ENCODE data around the gene LOXL3. TPM values are rescaled to one million over a fixed set of nuclear protein-coding genes. Genes with fewer than 3 reads are reported as not detected.

The LOXL3 gene
- total and polyA plus RNA-seq, 2 donors (not counting 1 experiment from before 2014, with no cell fraction given) = 0.97 to 1.2 TPM

DNA sequence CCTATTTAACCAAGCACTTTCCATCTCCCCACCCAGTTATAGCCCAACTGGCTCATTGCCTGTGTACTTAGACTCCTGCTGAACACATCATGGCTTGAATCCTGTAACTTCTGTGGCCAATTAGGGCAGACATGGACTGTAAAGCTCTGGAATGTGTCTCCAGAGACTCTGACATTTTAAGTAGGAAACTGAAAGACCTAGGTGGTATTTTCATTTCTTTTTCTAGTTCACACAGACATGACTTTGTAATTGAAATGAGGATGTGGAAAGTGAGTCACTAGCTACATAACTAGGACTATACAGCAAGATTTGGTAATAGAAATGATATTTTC, 13.0 kb upstream of the LOXL3 start:
- Histone ChIP-seq H2AFZ (ENCODE audit: insufficient read depth, low read depth, low read length, poor library complexity, severe bottlenecking) (no peak overlapping the region), H3K27ac (ENCODE audit: low read length in 2 of 2) (no peak overlapping the region), H3K4me1 (ENCODE audit: control insufficient read depth in 2 of 2, insufficient read depth in 2 of 2, low read length in 2 of 2) (peaks cover 18 to 22% of the 10 kb centered on the region in 2 donors), H4K20me1 (ENCODE audit: control insufficient read depth, insufficient read depth, low read length, poor library complexity, severe bottlenecking) (no peaks in the 10 kb centered on the region), H3K9ac (ENCODE audit: low read length) (no peak overlapping the region), H3K79me2 (ENCODE audit: control insufficient read depth, insufficient read depth, low read length) (peaks cover 4% of the 10 kb centered on the region), H3K4me3 (ENCODE audit: control extremely low read depth in 1 of 5, extremely low read depth in 1 of 5, insufficient read depth in 1 of 5, low read depth in 2 of 5, low read length in 4 of 5) (no peak overlapping the region), H3K9me3 (ENCODE audit: control extremely low read depth in 1 of 3, control insufficient read depth in 2 of 3, insufficient read depth in 1 of 3, low read length in 2 of 3) (peaks cover 0 to 3% (median 0%) of the 10 kb centered on the region in 3 donors), H3K27me3 (replicated peaks in 1 of 4; ENCODE audit: control extremely low read depth in 1 of 4, control insufficient read depth in 3 of 4, insufficient read depth in 4 of 4, low read length in 3 of 4) (no peaks in the 10 kb centered on the region), H3K36me3 (replicated peaks in 1 of 2; ENCODE audit: control extremely low read depth in 1 of 2, control insufficient read depth in 1 of 2, extremely low read depth in 1 of 2, insufficient read depth in 2 of 2, low read length in 1 of 2) (no peaks in the 10 kb centered on the region), H3K4me2 (replicated peaks; ENCODE audit: low read depth, low read length, poor library complexity, severe bottlenecking) (no peak overlapping the region)
- ChIA-PET POLR2A (interaction anchor here (1.2 kb wide), 1 partner anchor 11 kb away, joined by 3 read pairs; no protein-coding TSS in a partner anchor), CTCF (interaction anchor here (1.3 to 1.7 kb wide), 2 partner anchors 19 to 35 kb away, joined by 3 to 4 read pairs; no protein-coding TSS in a partner anchor)
- Mint-ChIP-seq H3K27me3 (no peaks in the 10 kb centered on the region), H3K9me3 (ENCODE audit: insufficient read depth) (no peaks in the 10 kb centered on the region), H3K4me1 (no peaks in the 10 kb centered on the region), H3K27ac (no peak overlapping the region), H3K4me3 (no peak overlapping the region)
- TF ChIP-seq EZH2 (IDR thresholded peaks at IDR 0.05; ENCODE audit: borderline replicate concordance, insufficient read depth, low read depth, low read length, poor library complexity, severe bottlenecking) = no peak
- no peak for TF ChIP-seq CTCF (IDR thresholded peaks at IDR 0.05)
- no peak for ATAC-seq (ENCODE audit: low read depth)
- intact Hi-C loops (cut with micrococcal nuclease) = no loop called here
- DNase-seq = no peak

DNA sequence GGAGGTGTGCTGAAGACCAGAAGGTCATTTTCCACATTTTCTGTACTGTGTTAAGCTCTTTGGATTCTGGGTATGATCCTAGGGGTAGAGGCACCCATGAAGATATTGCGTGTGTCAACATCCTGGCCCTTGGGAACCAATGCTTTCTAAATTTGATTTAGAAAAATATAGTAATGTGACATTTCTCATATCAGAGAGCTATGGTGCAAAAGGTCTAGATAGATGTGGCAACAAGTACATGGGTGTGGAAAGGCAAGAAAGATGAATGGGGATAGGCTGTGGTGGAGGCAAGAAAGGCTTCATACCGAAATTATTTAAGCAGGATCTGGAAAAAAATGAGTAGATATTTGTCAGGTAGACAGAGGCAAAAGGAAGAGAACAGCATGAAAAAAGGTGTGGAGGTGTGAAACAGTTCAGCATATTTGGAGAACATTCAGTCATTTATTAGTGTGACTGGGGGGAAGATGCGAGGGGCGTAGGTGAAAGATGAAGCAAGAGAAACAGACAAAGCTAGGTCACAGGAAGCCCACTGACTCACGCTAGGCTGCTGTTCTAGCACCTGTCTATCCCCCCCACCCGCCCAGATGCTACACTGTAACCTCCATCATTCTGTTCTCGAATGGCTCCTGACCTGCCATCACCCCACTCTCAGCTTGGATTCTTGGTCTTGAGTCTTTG, 12.5 kb upstream of the LOXL3 start:
- no peaks in the 10 kb centered on the region for H3K9me3 Mint-ChIP-seq (ENCODE audit: insufficient read depth)
- no peaks in the 10 kb centered on the region for H3K36me3 ChIP-seq (replicated peaks in 1 of 2; ENCODE audit: control extremely low read depth in 1 of 2, control insufficient read depth in 1 of 2, extremely low read depth in 1 of 2, insufficient read depth in 2 of 2, low read length in 1 of 2)
- H3K4me3 Mint-ChIP-seq = no peak overlapping the region
- H3K4me1 Mint-ChIP-seq = no peaks in the 10 kb centered on the region
- no peaks in the 10 kb centered on the region for H3K9me3 ChIP-seq (ENCODE audit: control extremely low read depth in 1 of 3, control insufficient read depth in 2 of 3, insufficient read depth in 1 of 3, low read length in 2 of 3)
- H3K9ac ChIP-seq (ENCODE audit: low read length) = no peak overlapping the region
- TF ChIP-seq EZH2 (IDR thresholded peaks at IDR 0.05; ENCODE audit: borderline replicate concordance, insufficient read depth, low read depth, low read length, poor library complexity, severe bottlenecking) (no peak), CTCF (IDR thresholded peaks at IDR 0.05) (no peak)
- H3K4me2 ChIP-seq (replicated peaks; ENCODE audit: low read depth, low read length, poor library complexity, severe bottlenecking) = no peak overlapping the region
- no peak overlapping the region for H3K4me3 ChIP-seq (ENCODE audit: control extremely low read depth in 1 of 5, extremely low read depth in 1 of 5, insufficient read depth in 1 of 5, low read depth in 2 of 5, low read length in 4 of 5)
- H3K27me3 Mint-ChIP-seq = no peaks in the 10 kb centered on the region
- H3K27ac Mint-ChIP-seq = no peak overlapping the region
- H3K27me3 ChIP-seq (replicated peaks in 1 of 4; ENCODE audit: control extremely low read depth in 1 of 4, control insufficient read depth in 3 of 4, insufficient read depth in 4 of 4, low read length in 3 of 4) = no peaks in the 10 kb centered on the region
- intact Hi-C loops (cut with micrococcal nuclease) = no loop called here
- CTCF ChIA-PET = interaction anchor here (1.3 kb wide), 1 partner anchor 34 kb away, joined by 3 read pairs; no protein-coding TSS in a partner anchor
- peaks cover 13 to 17% of the 10 kb centered on the region in 2 donors for H3K4me1 ChIP-seq (ENCODE audit: control insufficient read depth in 2 of 2, insufficient read depth in 2 of 2, low read length in 2 of 2)
- H3K79me2 ChIP-seq (ENCODE audit: control insufficient read depth, insufficient read depth, low read length) = peaks cover 4% of the 10 kb centered on the region
- DNase-seq (no peak), ATAC-seq (ENCODE audit: low read depth) (no peak)
- no peak overlapping the region for H2AFZ ChIP-seq (ENCODE audit: insufficient read depth, low read depth, low read length, poor library complexity, severe bottlenecking)
- POLR2A ChIA-PET = interaction anchor here (1.2 kb wide), 1 partner anchor 12 kb away, joined by 3 read pairs; no protein-coding TSS in a partner anchor
- WGBS (ENCODE audit: insufficient coverage) = 93% methylated on average over 2 of the region's 7 CpGs
- H3K27ac ChIP-seq (ENCODE audit: low read length in 2 of 2) = no peak overlapping the region
- no peaks in the 10 kb centered on the region for H4K20me1 ChIP-seq (ENCODE audit: control insufficient read depth, insufficient read depth, low read length, poor library complexity, severe bottlenecking)
